Neuronal stem cell (in vitro differentiated cells): ENCODE measurements around the gene DPY30. TPM values are rescaled to one million over a fixed set of nuclear protein-coding genes. Genes with fewer than 3 reads are reported as not detected.

Source experiments
- DNase-seq: peaks from one replicate; pipeline ENCODE4 v3.0.0-alpha.2; 2013; ENCODE audit warnings: low spot score
- H2AFZ ChIP-seq: one replicate; pipeline ENCODE4 v1.6.1; 2013; ENCODE audit warnings: mild to moderate bottlenecking, low read length, inconsistent platforms
- H2AK5ac ChIP-seq: 2 replicates; pipeline ENCODE4 v1.6.1; 2013; ENCODE audit warnings: low read depth, mild to moderate bottlenecking, inconsistent platforms, low read length, moderate library complexity, mixed read lengths
- H2BK120ac ChIP-seq: 2 replicates; pipeline ENCODE4 v1.6.1; 2013; ENCODE audit warnings: low read depth, mild to moderate bottlenecking, inconsistent platforms, low read length, moderate library complexity, mixed read lengths
- H2BK12ac ChIP-seq: one replicate; pipeline ENCODE4 v1.6.1; 2013; ENCODE audit warnings: low read length, inconsistent platforms
- H2BK15ac ChIP-seq: 2 replicates; pipeline ENCODE4 v1.6.1; 2013; ENCODE audit warnings: mild to moderate bottlenecking, low read length, inconsistent platforms, mixed read lengths
- H2BK5ac ChIP-seq: one replicate; pipeline ENCODE4 v1.6.1; 2013; ENCODE audit warnings: inconsistent platforms, mild to moderate bottlenecking, low read length, moderate library complexity
- H3K14ac ChIP-seq: one replicate; pipeline ENCODE4 v1.6.1; 2013; ENCODE audit warnings: low read length, inconsistent platforms
- H3K18ac ChIP-seq: 2 replicates; pipeline ENCODE4 v1.6.1; 2013; ENCODE audit warnings: low read length, inconsistent platforms
- H3K23ac ChIP-seq: 2 replicates; pipeline ENCODE4 v1.6.1; 2013; ENCODE audit warnings: low read depth, mild to moderate bottlenecking, mixed read lengths, low read length, inconsistent platforms; ENCODE audit not compliant: poor library complexity
- H3K27ac ChIP-seq: replicated peaks from 3 replicates; pipeline ENCODE4 v1.5.1; 2013; ENCODE audit warnings: low read length, inconsistent platforms
- H3K27me3 ChIP-seq, 3 experiments: 2 replicates each; pipeline ENCODE4 v1.6.1; 2013; ENCODE audit warnings: low read length in 3 of 3, mild to moderate bottlenecking in 2 of 3, inconsistent platforms in 1 of 3, low read depth in 1 of 3, mixed read lengths in 1 of 3, moderate library complexity in 1 of 3; ENCODE audit not compliant: control insufficient read depth in 3 of 3, insufficient read depth in 3 of 3
- H3K36me3 ChIP-seq, 2 donors: replicated peaks in 1 of 2; 2 replicates each; pipeline ENCODE4 v1.6.1; 2013; ENCODE audit warnings: low read length in 2 of 2; ENCODE audit not compliant: control insufficient read depth in 2 of 2, insufficient read depth in 2 of 2
- H3K4ac ChIP-seq: 2 replicates; pipeline ENCODE4 v1.6.1; 2013; ENCODE audit warnings: inconsistent platforms, mild to moderate bottlenecking, low read length, moderate library complexity
- H3K4me1 ChIP-seq, 2 donors: 1 replicate in 1 of 2; 2 replicates in 1 of 2; pipeline ENCODE4 v1.6.1; 2013; ENCODE audit warnings: low read length in 2 of 2, low read depth in 1 of 2; ENCODE audit not compliant: control insufficient read depth in 2 of 2, insufficient read depth in 1 of 2
- H3K4me2 ChIP-seq: one replicate; pipeline ENCODE4 v1.6.1; 2013; ENCODE audit warnings: mild to moderate bottlenecking, low read length, inconsistent platforms; ENCODE audit not compliant: insufficient read depth, poor library complexity, severe bottlenecking
- H3K4me3 ChIP-seq, 2 donors: 2 replicates each; pipeline ENCODE4 v1.5.1; 2013; ENCODE audit warnings: low read length in 2 of 2, mild to moderate bottlenecking in 2 of 2, inconsistent platforms in 1 of 2, moderate library complexity in 1 of 2
- H3K79me1 ChIP-seq: one replicate; pipeline ENCODE4 v1.6.1; 2013; ENCODE audit warnings: low read depth, mild to moderate bottlenecking, inconsistent platforms, low read length, moderate library complexity
- H3K9ac ChIP-seq: one replicate; pipeline ENCODE4 v1.6.1; 2013; ENCODE audit warnings: mild to moderate bottlenecking, low read depth, low read length, inconsistent platforms; ENCODE audit not compliant: poor library complexity
- H3K9me3 ChIP-seq, 2 donors: replicated peaks in 1 of 2; 2 replicates each; pipeline versions ENCODE3 to v1.6.1; 2013; ENCODE audit warnings: low read length in 2 of 2, mild to moderate bottlenecking in 2 of 2, inconsistent platforms in 1 of 2, low read depth in 1 of 2, mixed read lengths in 1 of 2, moderate library complexity in 1 of 2; ENCODE audit not compliant: control insufficient read depth in 2 of 2, insufficient read depth in 1 of 2
- H4K8ac ChIP-seq: one replicate; pipeline ENCODE4 v1.6.1; 2013; ENCODE audit warnings: low read depth, mild to moderate bottlenecking, inconsistent platforms, low read length, moderate library complexity
- H4K91ac ChIP-seq: one replicate; pipeline ENCODE4 v1.6.1; 2013; ENCODE audit warnings: low read length, low read depth, mild to moderate bottlenecking, inconsistent platforms; ENCODE audit not compliant: poor library complexity
- WGBS, 2 donors: extraction: QIAGEN DNeasy Blood & Tissue Kit; methylation state at CpG; one replicate each; pipeline ENCODE4 v1.1.7; 2013; ENCODE audit warnings: missing lambda C conversion rate in 2 of 2, mixed read lengths in 1 of 2; ENCODE audit not compliant: insufficient read length in 2 of 2, insufficient replicate concordance in 1 of 2; ENCODE audit errors: extremely low coverage in 2 of 2; 5-methylcytosine and 5-hydroxymethylcytosine counted together
- polyA plus RNA-seq, 2 experiments: library from polyadenylated mRNA; stranded (reverse); fragments of 200-250 nt; gene quantifications; one replicate each; pipeline ENCODE4 v1.2.3, GENCODE V29; 2013

The DPY30 gene
- 192 TPM for polyA plus RNA-seq (2013, experiment 1 of 2)
- 194 TPM for polyA plus RNA-seq (2013, experiment 2 of 2)

DNA sequence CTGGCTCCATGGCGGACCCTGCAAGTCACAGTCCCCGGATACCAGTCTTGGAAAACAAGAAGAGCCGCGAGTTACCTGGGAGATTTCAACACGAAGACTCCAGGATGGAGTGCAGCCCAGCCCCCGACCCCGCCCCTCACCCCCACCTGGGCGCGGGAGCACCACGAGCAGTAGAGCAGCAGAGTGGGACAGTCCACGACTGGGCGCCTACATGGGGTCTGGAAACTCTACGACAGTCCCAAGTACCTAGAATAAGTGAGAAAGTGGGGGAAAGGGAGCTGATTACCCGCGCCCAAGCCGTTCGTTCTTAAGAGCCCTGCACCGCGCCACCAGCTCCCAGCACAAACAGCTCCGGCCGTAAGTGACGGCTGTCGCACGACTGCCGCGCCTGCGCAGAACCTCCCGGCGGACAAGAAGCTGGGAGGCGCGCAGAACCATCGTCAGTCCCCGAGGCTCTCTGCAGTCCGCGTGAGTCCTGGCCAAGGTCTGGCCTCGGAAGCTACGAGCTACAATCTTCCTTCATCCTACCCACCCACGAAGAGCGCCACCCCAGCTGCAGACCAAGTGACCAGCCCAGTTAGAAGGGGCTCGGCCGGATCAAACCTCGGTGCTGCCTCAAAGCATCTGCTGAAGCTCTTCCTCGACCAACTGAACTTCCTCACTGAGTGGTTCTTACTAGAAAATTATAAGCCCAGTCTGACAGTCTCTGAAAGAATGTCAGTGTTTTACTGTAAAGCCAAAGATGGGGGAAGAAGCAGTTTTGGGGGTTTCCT is at the start of gene DPY30:
Gene DPY30 (minus strand): TSS at position 359 of the 773 bp plus-strand sequence. CDS start 349 bp downstream, at position 10.
- H3K4me1 ChIP-seq: peaks cover 2% of the 10 kb centered on the region in 2 donors
- H3K27ac ChIP-seq: peak within 1 kb of the TSS; percentile 85
- WGBS, 2 donors: no CpG with 5 or more reads among the region's 43 CpGs
- no peak within 1 kb of the TSS for H2BK5ac ChIP-seq
- H3K18ac ChIP-seq: peak within 1 kb of the TSS; percentile 94
- no peak within 1 kb of the TSS for H2BK15ac ChIP-seq
- no peaks in the 10 kb centered on the region for H3K9me3 ChIP-seq
- H3K36me3 ChIP-seq: peaks cover 0 to 19% of the 10 kb centered on the region in 2 donors
- H2AFZ ChIP-seq: peak within 1 kb of the TSS; percentile 95
- H2BK12ac ChIP-seq: no peak within 1 kb of the TSS
- H4K8ac ChIP-seq: no peak within 1 kb of the TSS
- H3K23ac ChIP-seq: peak within 1 kb of the TSS; percentile 62
- peak within 1 kb of the TSS; percentile 83 to 92 for H3K4me3 ChIP-seq
- no peak within 1 kb of the TSS for H2AK5ac ChIP-seq
- no peak within 1 kb of the TSS for H2BK120ac ChIP-seq
- H4K91ac ChIP-seq: no peak within 1 kb of the TSS
- H3K14ac ChIP-seq: no peak within 1 kb of the TSS
- no peaks in the 10 kb centered on the region for H3K27me3 ChIP-seq
- H3K4ac ChIP-seq: no peak within 1 kb of the TSS
- H3K4me2 ChIP-seq: peak within 1 kb of the TSS; percentile 62
- peak within 1 kb of the TSS; percentile 89 for H3K9ac ChIP-seq
- peak; percentile 91 for DNase-seq
- peaks cover 8% of the 10 kb centered on the region for H3K79me1 ChIP-seq

DNA sequence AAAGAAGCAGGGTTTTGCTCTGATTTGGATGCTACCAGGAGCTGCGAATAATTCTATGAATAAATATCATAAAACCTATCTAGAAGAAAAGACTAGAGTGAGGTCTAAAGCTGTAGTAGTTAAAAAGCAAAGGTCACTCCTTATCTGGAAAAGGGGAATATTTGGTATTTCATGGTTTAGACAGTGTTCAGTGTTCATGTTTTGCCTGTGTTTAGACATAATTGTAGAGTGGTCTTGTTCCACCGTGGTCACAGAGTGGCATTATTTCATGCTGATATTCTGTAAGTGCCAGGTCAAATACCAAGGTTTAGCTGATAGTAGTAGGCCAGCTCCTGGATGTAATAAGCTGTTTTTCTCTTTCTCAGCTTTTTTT is 34.5 kb upstream of the DPY30 start:
- H3K27ac ChIP-seq: no peak overlapping the region

DNA sequence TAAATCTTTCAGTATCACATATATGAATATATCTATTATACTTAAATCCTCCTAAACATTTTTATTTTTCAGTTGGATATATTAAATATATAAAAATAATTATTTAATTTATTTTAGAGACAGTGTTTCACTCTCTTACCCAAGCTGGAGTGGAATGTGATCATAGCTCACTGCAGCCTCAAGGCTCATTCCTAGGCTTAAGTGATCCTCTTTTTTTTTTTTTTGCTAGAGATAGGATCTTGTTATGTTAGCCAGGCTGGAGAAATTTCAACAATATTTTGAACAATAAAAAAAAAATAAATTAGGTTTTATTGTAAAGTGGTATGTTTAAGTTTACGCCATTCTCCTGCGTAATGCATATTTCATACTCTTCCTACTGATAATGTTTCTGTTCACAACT is 27.9 kb upstream of the DPY30 start:
- no peaks in the 10 kb centered on the region for H3K9me3 ChIP-seq
- no peak overlapping the region for H3K27ac ChIP-seq
- no peak overlapping the region for H3K14ac ChIP-seq
- H3K27me3 ChIP-seq: no peaks in the 10 kb centered on the region
- no peak overlapping the region for H3K23ac ChIP-seq
- peaks cover 0 to 29% of the 10 kb centered on the region in 2 donors for H3K36me3 ChIP-seq
- no peak overlapping the region for H3K18ac ChIP-seq
- no peak for DNase-seq
- no peak overlapping the region for H2AK5ac ChIP-seq
- H3K4me2 ChIP-seq: no peak overlapping the region
- H3K4ac ChIP-seq: no peak overlapping the region
- no peak overlapping the region for H2AFZ ChIP-seq
- no peak overlapping the region for H4K8ac ChIP-seq
- H3K9ac ChIP-seq: no peak overlapping the region
- no peak overlapping the region for H4K91ac ChIP-seq
- no CpG with 5 or more reads among the region's 2 CpGs for WGBS, 2 donors
- no peak overlapping the region for H2BK12ac ChIP-seq
- no peak overlapping the region for H2BK15ac ChIP-seq
- H2BK5ac ChIP-seq: no peak overlapping the region
- H2BK120ac ChIP-seq: no peak overlapping the region
- H3K4me1 ChIP-seq: peaks cover 0 to 2% of the 10 kb centered on the region in 2 donors
- H3K4me3 ChIP-seq: no peak overlapping the region
- peaks cover 5% of the 10 kb centered on the region for H3K79me1 ChIP-seq

More for the DNA sequence above, 34.5 kb upstream of the DPY30 start:
- no peak overlapping the region for H4K91ac ChIP-seq
- no peak overlapping the region for H3K9ac ChIP-seq
- H3K36me3 ChIP-seq: peaks cover 0 to 27% of the 10 kb centered on the region in 2 donors
- no peak overlapping the region for H4K8ac ChIP-seq
- no peak overlapping the region for H2BK15ac ChIP-seq
- H3K4me3 ChIP-seq: no peak overlapping the region
- H3K79me1 ChIP-seq: peaks cover 3% of the 10 kb centered on the region
- no peak overlapping the region for H3K4ac ChIP-seq
- H2AFZ ChIP-seq: no peak overlapping the region
- no peak overlapping the region for H3K4me2 ChIP-seq
- H2BK5ac ChIP-seq: no peak overlapping the region
- no peak overlapping the region for H2BK12ac ChIP-seq
- WGBS, 2 donors: no CpG with 5 or more reads among the region's 2 CpGs
- H3K18ac ChIP-seq: no peak overlapping the region
- DNase-seq: no peak
- H3K4me1 ChIP-seq: no peaks in the 10 kb centered on the region
- no peaks in the 10 kb centered on the region for H3K9me3 ChIP-seq
- H2AK5ac ChIP-seq: no peak overlapping the region
- H3K27me3 ChIP-seq: no peaks in the 10 kb centered on the region
- H3K14ac ChIP-seq: no peak overlapping the region
- no peak overlapping the region for H2BK120ac ChIP-seq
- H3K23ac ChIP-seq: no peak overlapping the region

DNA sequence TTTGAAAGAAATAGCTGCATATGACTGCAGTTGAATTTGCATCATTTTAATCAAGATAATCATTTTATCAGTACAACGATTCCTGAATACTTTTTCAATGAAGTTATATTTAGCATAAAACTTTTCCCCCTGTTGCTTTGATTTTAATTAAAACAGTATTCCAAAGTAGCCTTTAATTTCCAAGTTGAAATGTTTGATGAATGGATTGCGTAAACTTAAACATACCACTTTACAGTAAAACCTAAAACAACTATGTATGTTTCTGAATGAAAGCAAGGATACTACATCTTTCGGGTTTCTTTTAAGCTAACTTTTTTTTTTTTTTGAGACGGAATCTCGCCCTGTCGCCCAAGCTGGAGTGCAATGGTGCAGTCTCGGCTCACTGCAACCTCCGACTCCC is 25.1 kb upstream of the DPY30 start:
- no peak overlapping the region for H2AK5ac ChIP-seq
- no CpG with 5 or more reads among the region's 8 CpGs for WGBS, 2 donors
- H3K4me2 ChIP-seq: peak overlapping the region; percentile 61
- H3K36me3 ChIP-seq: peaks cover 0 to 18% of the 10 kb centered on the region in 2 donors
- H3K27me3 ChIP-seq: no peaks in the 10 kb centered on the region
- no peak overlapping the region for H3K27ac ChIP-seq
- no peak overlapping the region for H2AFZ ChIP-seq
- no peak overlapping the region for H4K8ac ChIP-seq
- H3K18ac ChIP-seq: no peak overlapping the region
- H3K4me3 ChIP-seq: peak overlapping the region in 1 of 2 donors; percentile 80
- no peaks in the 10 kb centered on the region for H3K9me3 ChIP-seq
- no peak overlapping the region for H3K9ac ChIP-seq
- no peak overlapping the region for H2BK15ac ChIP-seq
- no peak overlapping the region for H3K23ac ChIP-seq
- H2BK120ac ChIP-seq: no peak overlapping the region
- no peak overlapping the region for H2BK12ac ChIP-seq
- no peak overlapping the region for H2BK5ac ChIP-seq
- no peak overlapping the region for H4K91ac ChIP-seq
- peaks cover 0 to 4% of the 10 kb centered on the region in 2 donors for H3K4me1 ChIP-seq
- DNase-seq: no peak
- H3K14ac ChIP-seq: no peak overlapping the region
- no peak overlapping the region for H3K4ac ChIP-seq
- H3K79me1 ChIP-seq: peaks cover 5% of the 10 kb centered on the region
